Measurements from ENCODE around the gene ANKRD49. TPM values are rescaled to one million over a fixed set of nuclear protein-coding genes. Genes with fewer than 3 reads are reported as not detected.

Gene ANKRD49
- total RNA-seq (2012; rRNA removed) = 7.9 and 11.6 TPM in 2 replicates

DNA sequence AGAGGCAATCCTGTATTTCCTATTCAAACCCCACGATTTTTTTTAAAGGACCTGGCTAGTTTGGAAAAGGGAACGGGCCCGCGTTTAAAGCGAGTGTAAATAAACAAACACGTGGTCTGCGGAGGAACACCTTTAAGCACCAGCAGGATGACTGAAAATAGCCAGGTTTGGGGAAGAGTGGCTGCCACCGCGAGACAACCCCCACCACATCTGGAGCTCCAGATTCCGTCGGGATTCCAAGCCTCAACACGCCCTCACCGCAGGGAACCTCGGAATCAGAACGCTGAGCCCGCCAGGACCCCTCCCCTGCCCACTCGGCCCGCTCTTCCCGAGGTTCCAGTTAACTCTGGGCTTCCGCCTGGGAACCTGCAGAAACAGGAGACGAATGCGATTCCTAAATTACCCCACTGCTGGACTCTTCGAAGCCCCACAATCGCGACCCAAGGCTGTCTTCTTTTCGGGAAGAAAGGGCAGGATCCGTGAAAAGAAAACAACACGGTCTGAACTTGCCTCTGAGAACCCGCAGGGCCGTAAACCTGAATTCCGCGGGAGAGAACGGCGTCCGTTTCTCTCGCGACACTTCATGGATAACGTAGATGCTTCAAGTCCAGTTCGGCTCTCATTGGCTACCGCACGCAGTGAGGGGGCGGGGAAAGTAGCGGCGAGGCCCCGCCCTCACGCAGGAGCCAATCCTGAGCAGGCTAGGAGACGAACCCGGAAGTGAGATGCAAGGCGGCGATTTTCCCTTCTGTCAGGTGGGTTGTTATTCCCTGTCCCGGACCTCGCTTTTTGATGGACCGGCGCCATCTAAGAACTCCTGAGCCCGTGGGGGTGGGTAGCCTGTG, at the start of gene ANKRD49, which contains the start of gene MRE11:
Gene ANKRD49, plus strand, starts transcription at position 704 of the 845 bp plus-strand sequence. CDS start 2,710 bp downstream, outside the sequence.
Gene MRE11, minus strand, starts transcription at position 564 of the 845 bp plus-strand sequence. CDS start 1,043 bp downstream, outside the sequence.
- Histone ChIP-seq H3K27me3 (ENCODE audit: control insufficient read depth, insufficient read depth, low read length) (no peaks in the 10 kb centered on the region), H3K4me3 (ENCODE audit: low read length) (peak within 1 kb of the TSS; percentile 94), H3K9me3 (replicated peaks; ENCODE audit: low read length) (no peaks in the 10 kb centered on the region), H3K36me3 (ENCODE audit: insufficient read depth, low read length) (peaks cover 24% of the 10 kb centered on the region), H3K9ac (ENCODE audit: low read depth, low read length) (peak within 1 kb of the TSS; percentile 90), H3K4me2 (ENCODE audit: low read length) (peak within 1 kb of the TSS; percentile 86), H3K4me1 (ENCODE audit: control insufficient read depth, insufficient read depth, low read length) (peaks cover 18% of the 10 kb centered on the region)

GRCh38 chr11:94445641-94446040, 48.1 kb upstream of the ANKRD49 start:
- no peaks in the 10 kb centered on the region for H3K9me3 ChIP-seq (replicated peaks; ENCODE audit: low read length)

GRCh38 chr11:94447149-94447548, 46.6 kb upstream of the ANKRD49 start:
- H3K9me3 ChIP-seq (replicated peaks; ENCODE audit: low read length) = no peaks in the 10 kb centered on the region
- H3K36me3 ChIP-seq (ENCODE audit: insufficient read depth, low read length) = no peaks in the 10 kb centered on the region
- H3K27me3 ChIP-seq (ENCODE audit: control insufficient read depth, insufficient read depth, low read length) = no peaks in the 10 kb centered on the region
- no peak overlapping the region for H3K4me3 ChIP-seq (ENCODE audit: low read length)
- H3K4me1 ChIP-seq (ENCODE audit: control insufficient read depth, insufficient read depth, low read length) = peaks cover 17% of the 10 kb centered on the region
- H3K4me2 ChIP-seq (ENCODE audit: low read length) = no peak overlapping the region
- H3K9ac ChIP-seq (ENCODE audit: low read depth, low read length) = no peak overlapping the region

More at GRCh38 chr11:94445641-94446040, 48.1 kb upstream of the ANKRD49 start:
- Histone ChIP-seq H3K4me1 (ENCODE audit: control insufficient read depth, insufficient read depth, low read length) (peaks cover 17% of the 10 kb centered on the region), H3K27me3 (ENCODE audit: control insufficient read depth, insufficient read depth, low read length) (no peaks in the 10 kb centered on the region), H3K4me2 (ENCODE audit: low read length) (no peak overlapping the region), H3K9ac (ENCODE audit: low read depth, low read length) (no peak overlapping the region), H3K4me3 (ENCODE audit: low read length) (no peak overlapping the region), H3K36me3 (ENCODE audit: insufficient read depth, low read length) (peaks cover 4% of the 10 kb centered on the region)

DNA sequence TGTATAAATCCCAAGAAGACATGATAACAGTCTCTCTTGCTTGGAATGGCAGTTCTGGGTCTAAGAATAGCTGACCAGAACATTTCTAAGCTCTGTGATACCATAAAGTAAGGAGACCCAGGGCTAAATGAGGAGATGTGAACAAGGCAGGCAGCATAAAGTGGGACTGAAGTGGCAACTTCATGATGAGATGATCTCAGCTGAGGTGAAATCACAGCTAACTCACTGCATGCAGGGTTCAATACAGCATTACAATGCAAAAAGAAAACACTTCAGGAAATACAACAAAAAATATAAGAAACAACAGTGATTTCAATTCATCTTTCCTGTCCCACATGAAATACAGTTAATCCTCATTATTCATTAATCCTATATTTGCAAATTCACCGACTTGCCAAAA, 44.8 kb upstream of the ANKRD49 start:
- Histone ChIP-seq H3K36me3 (ENCODE audit: insufficient read depth, low read length) (no peaks in the 10 kb centered on the region), H3K4me1 (ENCODE audit: control insufficient read depth, insufficient read depth, low read length) (peaks cover 17% of the 10 kb centered on the region), H3K4me2 (ENCODE audit: low read length) (no peak overlapping the region), H3K9me3 (replicated peaks; ENCODE audit: low read length) (no peaks in the 10 kb centered on the region), H3K4me3 (ENCODE audit: low read length) (no peak overlapping the region), H3K9ac (ENCODE audit: low read depth, low read length) (no peak overlapping the region), H3K27me3 (ENCODE audit: control insufficient read depth, insufficient read depth, low read length) (no peaks in the 10 kb centered on the region)

DNA sequence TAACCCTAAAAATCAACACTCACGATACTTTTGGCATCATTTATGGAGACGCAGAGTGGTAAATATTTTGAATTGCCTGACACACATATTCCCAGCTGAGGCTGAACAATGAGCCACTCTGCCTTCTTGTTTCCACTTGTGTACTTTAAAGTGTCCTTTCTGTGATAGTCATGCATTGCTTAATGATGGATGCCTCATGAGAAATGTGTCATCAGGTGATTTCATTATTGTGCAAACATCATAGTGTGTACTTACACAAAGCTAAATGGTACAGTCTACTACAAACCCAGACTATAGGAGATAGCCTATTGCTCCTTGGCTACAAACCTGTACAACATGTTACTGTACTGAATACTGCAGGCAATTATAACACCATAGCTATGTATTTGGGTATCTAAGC, 44.3 kb upstream of the ANKRD49 start:
- Histone ChIP-seq H3K9ac (ENCODE audit: low read depth, low read length) (no peak overlapping the region), H3K4me3 (ENCODE audit: low read length) (no peak overlapping the region), H3K36me3 (ENCODE audit: insufficient read depth, low read length) (no peaks in the 10 kb centered on the region)

DNA sequence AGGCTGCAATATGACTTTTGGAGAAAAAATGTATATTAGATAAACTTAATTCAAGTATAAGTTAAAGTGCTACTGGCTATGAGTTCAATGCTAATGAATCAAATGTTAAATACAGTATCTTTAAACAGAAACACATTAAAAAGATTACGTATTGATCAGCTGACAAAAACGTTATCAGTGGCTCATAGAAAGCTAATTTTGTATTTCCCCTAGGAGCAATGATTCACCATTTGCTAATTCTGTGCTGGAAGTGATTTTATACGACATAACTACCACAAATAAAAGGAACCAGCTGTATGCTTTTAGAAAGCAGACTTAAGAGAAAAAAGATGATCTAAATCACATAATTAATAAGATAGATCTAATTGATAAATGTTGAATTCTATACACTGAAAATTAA, 43.7 kb upstream of the ANKRD49 start:
- Histone ChIP-seq H3K36me3 (ENCODE audit: insufficient read depth, low read length) (no peaks in the 10 kb centered on the region), H3K9me3 (replicated peaks; ENCODE audit: low read length) (no peaks in the 10 kb centered on the region), H3K4me3 (ENCODE audit: low read length) (no peak overlapping the region), H3K27me3 (ENCODE audit: control insufficient read depth, insufficient read depth, low read length) (no peaks in the 10 kb centered on the region), H3K4me2 (ENCODE audit: low read length) (no peak overlapping the region), H3K9ac (ENCODE audit: low read depth, low read length) (no peak overlapping the region), H3K4me1 (ENCODE audit: control insufficient read depth, insufficient read depth, low read length) (peaks cover 17% of the 10 kb centered on the region)

More for the DNA sequence above, 44.3 kb upstream of the ANKRD49 start:
- no peaks in the 10 kb centered on the region for H3K9me3 ChIP-seq (replicated peaks; ENCODE audit: low read length)
- H3K27me3 ChIP-seq (ENCODE audit: control insufficient read depth, insufficient read depth, low read length) = no peaks in the 10 kb centered on the region
- peaks cover 17% of the 10 kb centered on the region for H3K4me1 ChIP-seq (ENCODE audit: control insufficient read depth, insufficient read depth, low read length)
- H3K4me2 ChIP-seq (ENCODE audit: low read length) = no peak overlapping the region

DNA sequence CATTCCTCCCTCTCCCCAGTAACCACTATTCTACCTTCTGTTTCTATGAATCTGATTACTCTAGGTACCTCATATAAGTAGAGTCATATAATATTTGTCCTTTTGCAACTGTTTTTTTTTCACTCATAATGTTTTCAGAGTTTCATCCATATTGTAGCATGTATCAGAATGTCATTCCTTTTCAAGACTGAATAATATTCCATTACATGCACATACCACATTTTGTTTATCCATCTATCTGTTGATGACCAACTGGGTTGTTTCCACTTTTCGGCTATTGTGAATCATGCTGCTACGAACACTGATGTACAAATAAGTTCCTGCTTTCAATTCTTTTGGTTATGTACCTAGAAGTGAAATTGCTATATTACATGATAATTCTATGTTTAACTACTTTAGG, 40.8 kb upstream of the ANKRD49 start:
- Histone ChIP-seq H3K9ac (ENCODE audit: low read depth, low read length) (no peak overlapping the region), H3K9me3 (replicated peaks; ENCODE audit: low read length) (no peaks in the 10 kb centered on the region), H3K4me1 (ENCODE audit: control insufficient read depth, insufficient read depth, low read length) (peaks cover 17% of the 10 kb centered on the region), H3K27me3 (ENCODE audit: control insufficient read depth, insufficient read depth, low read length) (no peaks in the 10 kb centered on the region), H3K4me3 (ENCODE audit: low read length) (no peak overlapping the region), H3K4me2 (ENCODE audit: low read length) (no peak overlapping the region), H3K36me3 (ENCODE audit: insufficient read depth, low read length) (no peaks in the 10 kb centered on the region)

DNA sequence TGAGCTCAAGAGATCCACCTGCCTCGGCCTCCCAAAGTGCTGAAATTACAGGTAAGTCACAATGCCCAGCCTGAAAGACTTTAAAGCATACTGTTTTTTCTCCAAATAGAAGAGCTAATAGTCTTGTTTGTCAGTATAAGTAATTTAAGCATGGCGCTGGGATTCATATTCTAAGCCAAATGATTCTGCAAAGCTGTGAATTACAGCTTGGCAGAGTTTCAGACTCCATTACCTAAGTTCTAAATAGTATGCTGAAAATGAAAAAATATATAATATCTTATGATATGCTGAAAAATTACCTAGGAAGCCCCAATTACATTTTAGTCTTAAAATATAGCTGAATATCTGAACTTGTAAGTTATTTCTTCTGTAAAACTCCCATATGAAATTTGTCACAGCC, 39.5 kb upstream of the ANKRD49 start:
- Histone ChIP-seq H3K9me3 (replicated peaks; ENCODE audit: low read length) (no peaks in the 10 kb centered on the region), H3K36me3 (ENCODE audit: insufficient read depth, low read length) (no peaks in the 10 kb centered on the region), H3K4me3 (ENCODE audit: low read length) (no peak overlapping the region), H3K4me1 (ENCODE audit: control insufficient read depth, insufficient read depth, low read length) (peaks cover 11% of the 10 kb centered on the region), H3K9ac (ENCODE audit: low read depth, low read length) (no peak overlapping the region), H3K4me2 (ENCODE audit: low read length) (no peak overlapping the region), H3K27me3 (ENCODE audit: control insufficient read depth, insufficient read depth, low read length) (no peaks in the 10 kb centered on the region)

DNA sequence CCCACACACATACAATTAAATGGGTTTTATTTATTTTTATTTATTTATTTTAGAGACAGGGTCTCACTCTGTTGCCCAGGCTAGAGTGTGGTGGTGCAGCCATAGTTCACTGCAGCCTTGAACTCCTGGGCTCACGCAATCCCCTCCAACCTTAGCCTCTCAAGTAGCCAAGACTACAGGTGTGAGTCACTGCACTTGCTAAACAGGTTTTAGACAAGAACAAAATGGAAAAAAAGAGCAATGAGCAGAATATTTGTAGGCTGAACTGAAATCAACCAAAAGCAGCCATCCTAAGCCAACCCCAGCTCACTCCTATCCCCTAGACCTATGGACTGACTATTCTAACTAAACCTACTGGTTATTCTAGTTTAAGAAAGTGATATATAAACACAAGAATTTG, 37.9 kb upstream of the ANKRD49 start:
- H3K9ac ChIP-seq (ENCODE audit: low read depth, low read length) = no peak overlapping the region

DNA sequence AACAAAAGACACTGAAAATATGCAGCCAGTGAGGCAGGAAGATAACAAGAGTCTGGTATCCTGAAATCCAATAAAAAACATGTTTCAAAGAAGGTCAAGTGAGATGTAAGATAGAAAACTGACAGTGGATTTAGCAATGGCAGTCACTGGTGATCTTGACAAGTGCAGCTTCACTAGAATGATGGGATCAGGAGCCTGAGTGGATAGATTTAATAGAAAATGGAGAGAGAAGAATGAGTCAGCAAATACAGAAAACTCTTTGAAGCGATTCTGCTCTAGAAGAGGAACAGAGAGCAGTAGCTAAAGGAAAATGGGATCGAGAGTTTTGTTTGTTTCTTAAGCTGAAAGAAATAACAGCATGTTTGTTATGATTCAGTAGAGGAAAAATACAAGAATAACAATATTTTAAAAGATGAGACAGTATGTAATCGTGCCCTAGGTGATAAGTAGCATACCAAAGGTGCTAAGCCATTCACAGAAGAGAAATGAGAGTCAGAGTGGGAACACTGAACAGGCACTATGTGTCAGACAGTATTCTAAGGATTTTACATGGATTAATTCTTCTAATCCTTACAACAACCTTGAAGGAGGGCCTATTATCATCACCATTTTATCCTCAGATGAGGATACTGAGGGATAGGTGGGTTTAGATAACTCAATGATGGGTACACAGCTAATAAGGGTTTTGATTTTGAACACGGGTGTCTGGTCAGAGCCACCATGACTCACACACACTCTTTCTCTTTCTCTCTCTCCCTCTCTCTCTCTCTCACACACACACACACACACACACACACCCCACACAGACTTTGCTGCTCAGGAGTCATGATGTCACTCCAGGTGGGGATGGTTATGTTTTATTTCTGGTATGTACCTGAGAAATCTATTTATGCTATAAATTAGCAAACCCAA, 36.4 kb upstream of the ANKRD49 start:
- no peak overlapping the region for H3K4me2 ChIP-seq (ENCODE audit: low read length)

More for the DNA sequence above, 37.9 kb upstream of the ANKRD49 start:
- H3K27me3 ChIP-seq (ENCODE audit: control insufficient read depth, insufficient read depth, low read length) = no peaks in the 10 kb centered on the region
- H3K4me1 ChIP-seq (ENCODE audit: control insufficient read depth, insufficient read depth, low read length) = no peaks in the 10 kb centered on the region
- H3K4me3 ChIP-seq (ENCODE audit: low read length) = no peak overlapping the region
- no peaks in the 10 kb centered on the region for H3K36me3 ChIP-seq (ENCODE audit: insufficient read depth, low read length)
- no peak overlapping the region for H3K4me2 ChIP-seq (ENCODE audit: low read length)
- no peaks in the 10 kb centered on the region for H3K9me3 ChIP-seq (replicated peaks; ENCODE audit: low read length)

GRCh38 chr11:94459576-94459975, 34.2 kb upstream of the ANKRD49 start:
- no peaks in the 10 kb centered on the region for H3K4me1 ChIP-seq (ENCODE audit: control insufficient read depth, insufficient read depth, low read length)
- H3K4me3 ChIP-seq (ENCODE audit: low read length) = no peak overlapping the region
- no peaks in the 10 kb centered on the region for H3K36me3 ChIP-seq (ENCODE audit: insufficient read depth, low read length)

More for the DNA sequence above, 36.4 kb upstream of the ANKRD49 start:
- Histone ChIP-seq H3K9ac (ENCODE audit: low read depth, low read length) (no peak overlapping the region), H3K4me1 (ENCODE audit: control insufficient read depth, insufficient read depth, low read length) (no peaks in the 10 kb centered on the region), H3K36me3 (ENCODE audit: insufficient read depth, low read length) (no peaks in the 10 kb centered on the region), H3K27me3 (ENCODE audit: control insufficient read depth, insufficient read depth, low read length) (no peaks in the 10 kb centered on the region), H3K4me3 (ENCODE audit: low read length) (no peak overlapping the region), H3K9me3 (replicated peaks; ENCODE audit: low read length) (no peaks in the 10 kb centered on the region)

More at GRCh38 chr11:94459576-94459975, 34.2 kb upstream of the ANKRD49 start:
- H3K9ac ChIP-seq (ENCODE audit: low read depth, low read length) = no peak overlapping the region
- H3K9me3 ChIP-seq (replicated peaks; ENCODE audit: low read length) = no peaks in the 10 kb centered on the region
- H3K27me3 ChIP-seq (ENCODE audit: control insufficient read depth, insufficient read depth, low read length) = no peaks in the 10 kb centered on the region
- H3K4me2 ChIP-seq (ENCODE audit: low read length) = no peak overlapping the region

Measured in skeletal muscle satellite cell (primary cell).